Fibroblast of villous mesenchyme (primary cell): Measurements from ENCODE around the gene FAM120B. TPM values are rescaled to one million over a fixed set of nuclear protein-coding genes. Genes with fewer than 3 reads are reported as not detected.

ENCODE experiments used
- DNase-seq: peaks from one replicate; pipeline ENCODE4 v3.0.0-alpha.2; 2010; ENCODE audit warnings: low read depth
- H3K4me3 ChIP-seq: 2 replicates; pipeline ENCODE4 v1.5.1; 2011; ENCODE audit warnings: low read depth, mild to moderate bottlenecking, low read length
- CTCF ChIP-seq: IDR thresholded peaks from 2 replicates; pipeline ENCODE4 v1.5.1; 2012; ENCODE audit warnings: low read depth, mild to moderate bottlenecking, low read length; ENCODE audit not compliant: insufficient read depth
- total RNA-seq: library from RNA; depleted of rRNA; stranded (reverse); fragments of >200 nt; gene quantifications from 2 replicates; pipeline ENCODE4 v1.2.3, GENCODE V29; 2012

FAM120B gene
- total RNA-seq, 1 donor = 17.3 TPM

GRCh38 chr6:170360476-170360875 is 53.9 kb downstream of the FAM120B start:
- DNase-seq = no peak
- no peak for TF ChIP-seq CTCF
- H3K4me3 ChIP-seq = no peak overlapping the region

GRCh38 chr6:170361335-170361734 is 54.8 kb downstream of the FAM120B start:
- DNase-seq = no peak
- TF ChIP-seq CTCF = no peak
- no peak overlapping the region for H3K4me3 ChIP-seq

- TF ChIP-seq CTCF = no peak
- DNase-seq = no peak
Observed at GRCh38 chr6:170362121-170362520, 55.6 kb downstream of the FAM120B start.

GRCh38 chr6:170363255-170363654 is 56.7 kb downstream of the FAM120B start:
- TF ChIP-seq CTCF = no peak
- no peak overlapping the region for H3K4me3 ChIP-seq
- no peak for DNase-seq

More at GRCh38 chr6:170362121-170362520, 55.6 kb downstream of the FAM120B start:
- no peak overlapping the region for H3K4me3 ChIP-seq

- no peak overlapping the region for H3K4me3 ChIP-seq
- DNase-seq = no peak
- TF ChIP-seq CTCF = no peak
Observed at GRCh38 chr6:170365121-170365520, 58.6 kb downstream of the FAM120B start.

- DNase-seq = no peak
- H3K4me3 ChIP-seq = no peak overlapping the region
- TF ChIP-seq CTCF = no peak
Observed at GRCh38 chr6:170365593-170365992, 59.0 kb downstream of the FAM120B start.

GRCh38 chr6:170366248-170366960 is 59.8 kb downstream of the FAM120B start:
- H3K4me3 ChIP-seq = no peak overlapping the region
- no peak for TF ChIP-seq CTCF
- DNase-seq = no peak
